HS-5 (cell line): ENCODE results near the gene SPTBN1.

Source experiments
- DNase-seq: peaks from one replicate; pipeline ENCODE4 v3.0.0-alpha.2; 2012; ENCODE audit warnings: low read depth

Gene SPTBN1

GRCh38 chr2:54710216-54710615, 254.1 kb downstream of the SPTBN1 start:
- no peak for DNase-seq

GRCh38 chr2:54712516-54712915, 256.4 kb downstream of the SPTBN1 start:
- no peak for DNase-seq

- DNase-seq = no peak
Observed at GRCh38 chr2:54714996-54715395, 258.9 kb downstream of the SPTBN1 start.

- no peak for DNase-seq
Observed at GRCh38 chr2:54716375-54716774, 260.2 kb downstream of the SPTBN1 start.

- DNase-seq = no peak
Observed at GRCh38 chr2:54720563-54720962, 264.4 kb downstream of the SPTBN1 start.
